GM12801 (cell line): ENCODE results near the gene LACC1.

Experiments
- TF ChIP-seq, protein P1 (sequence below): IDR thresholded peaks from one replicate; pipeline ENCODE4 v1.5.1; 2011; ENCODE audit warnings: control low read depth; ENCODE audit not compliant: insufficient read length; ENCODE audit errors: extremely low read depth

LACC1 gene

GRCh38 chr13:43929947-43930346 is 50.2 kb downstream of the LACC1 start:
- TF ChIP-seq, protein P1, sequence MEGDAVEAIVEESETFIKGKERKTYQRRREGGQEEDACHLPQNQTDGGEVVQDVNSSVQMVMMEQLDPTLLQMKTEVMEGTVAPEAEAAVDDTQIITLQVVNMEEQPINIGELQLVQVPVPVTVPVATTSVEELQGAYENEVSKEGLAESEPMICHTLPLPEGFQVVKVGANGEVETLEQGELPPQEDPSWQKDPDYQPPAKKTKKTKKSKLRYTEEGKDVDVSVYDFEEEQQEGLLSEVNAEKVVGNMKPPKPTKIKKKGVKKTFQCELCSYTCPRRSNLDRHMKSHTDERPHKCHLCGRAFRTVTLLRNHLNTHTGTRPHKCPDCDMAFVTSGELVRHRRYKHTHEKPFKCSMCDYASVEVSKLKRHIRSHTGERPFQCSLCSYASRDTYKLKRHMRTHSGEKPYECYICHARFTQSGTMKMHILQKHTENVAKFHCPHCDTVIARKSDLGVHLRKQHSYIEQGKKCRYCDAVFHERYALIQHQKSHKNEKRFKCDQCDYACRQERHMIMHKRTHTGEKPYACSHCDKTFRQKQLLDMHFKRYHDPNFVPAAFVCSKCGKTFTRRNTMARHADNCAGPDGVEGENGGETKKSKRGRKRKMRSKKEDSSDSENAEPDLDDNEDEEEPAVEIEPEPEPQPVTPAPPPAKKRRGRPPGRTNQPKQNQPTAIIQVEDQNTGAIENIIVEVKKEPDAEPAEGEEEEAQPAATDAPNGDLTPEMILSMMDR, result no peak

- TF ChIP-seq, protein P1, result no peak
Measured at GRCh38 chr13:43933378-43933777, 53.7 kb downstream of the LACC1 start.

DNA sequence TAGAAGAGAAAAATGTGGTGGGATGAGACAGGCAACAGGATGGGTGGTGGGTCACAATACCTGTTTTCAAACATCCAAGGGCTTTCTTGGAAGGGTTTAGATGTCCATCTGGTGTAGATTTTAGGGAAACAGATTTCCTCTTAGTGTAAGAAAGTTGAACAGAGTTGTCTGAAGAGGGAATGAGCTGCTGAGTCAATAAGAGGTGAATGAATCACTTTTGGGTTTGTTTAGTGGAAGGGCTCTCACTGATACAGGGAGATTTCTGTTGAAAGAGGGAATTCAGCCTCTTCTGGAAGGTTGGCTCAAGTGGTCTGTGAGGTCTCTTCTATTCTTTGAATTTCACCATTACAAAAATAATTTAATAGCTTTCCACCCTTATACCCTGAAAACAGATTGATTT is 54.6 kb downstream of the LACC1 start:
- TF ChIP-seq, protein P1, result no peak

- TF ChIP-seq, protein P1, result no peak
Measured at GRCh38 chr13:43935878-43936277, 56.2 kb downstream of the LACC1 start.

GRCh38 chr13:43936647-43937046 is 56.9 kb downstream of the LACC1 start:
- TF ChIP-seq, protein P1, result no peak

GRCh38 chr13:43937839-43938238 is 58.1 kb downstream of the LACC1 start:
- TF ChIP-seq, protein P1, result no peak

DNA sequence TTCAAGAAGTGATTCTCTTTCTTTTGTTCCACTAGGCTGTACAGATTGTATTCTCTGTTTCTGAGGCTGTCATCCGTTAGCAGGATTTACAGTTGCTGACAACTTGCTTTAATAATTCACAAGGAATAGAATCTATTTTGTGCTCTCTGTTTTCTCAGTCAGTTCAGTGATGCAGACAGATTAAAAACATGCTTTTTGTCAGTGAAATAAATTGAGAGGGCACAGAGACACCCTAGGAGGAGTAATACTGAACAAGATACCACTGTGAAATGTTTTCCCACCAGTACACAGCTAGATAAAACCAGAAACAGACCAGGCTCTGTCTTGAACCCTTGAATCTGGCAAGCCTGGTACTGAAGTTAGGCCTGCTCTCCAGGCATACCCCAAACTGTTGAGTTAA is 58.7 kb downstream of the LACC1 start:
- TF ChIP-seq, protein P1, result no peak

GRCh38 chr13:43939086-43939485 is 59.4 kb downstream of the LACC1 start:
- TF ChIP-seq, protein P1, result no peak
